Omental fat pad (tissue), 4 donors: ENCODE data around the gene CCZ1B. TPM values are rescaled to one million over a fixed set of nuclear protein-coding genes. Genes with fewer than 3 reads are reported as not detected.
A peak's percentile ranks its signal among the peaks of the same experiment; 100 is the strongest.
"Not testable (repeated sequence)": the region's sequence is repeated elsewhere in the genome, so short reads cannot be mapped to it uniquely, and the experiment has no call there.

Source experiments
- ATAC-seq: fragments of 150-250 bp; one replicate; pipeline ENCODE4 v1.9.1; 2016; ENCODE audit warnings: mild to moderate bottlenecking, moderate library complexity; ENCODE audit not compliant: low FRiP score
- DNase-seq: peaks from one replicate; pipeline ENCODE4 v3.0.0-alpha.2; 2019; ENCODE audit warnings: low spot score
- CTCF ChIP-seq, 3 donors: fragments of 450-650 bp; IDR thresholded peaks; one replicate each; pipeline ENCODE4 v1.5.1; 2016 to 2017; ENCODE audit warnings: antibody characterized with exemption in 3 of 3, mild to moderate bottlenecking in 3 of 3, moderate library complexity in 2 of 3
- total RNA-seq, 4 donors: library from RNA; depleted of rRNA; stranded (reverse); fragments of >200 nt; gene quantifications; one replicate each; pipeline ENCODE4 v1.1.0, GENCODE V29; 2016

The CCZ1B gene
- total RNA-seq, 4 donors from 2014 or later: 25.7 to 59.9 (median 28.2) TPM

- ATAC-seq, DNase-seq: not testable (repeated sequence)
These were observed 16.3 kb upstream of the CCZ1B start for GRCh38 chr7:6842278-6842921.

DNA sequence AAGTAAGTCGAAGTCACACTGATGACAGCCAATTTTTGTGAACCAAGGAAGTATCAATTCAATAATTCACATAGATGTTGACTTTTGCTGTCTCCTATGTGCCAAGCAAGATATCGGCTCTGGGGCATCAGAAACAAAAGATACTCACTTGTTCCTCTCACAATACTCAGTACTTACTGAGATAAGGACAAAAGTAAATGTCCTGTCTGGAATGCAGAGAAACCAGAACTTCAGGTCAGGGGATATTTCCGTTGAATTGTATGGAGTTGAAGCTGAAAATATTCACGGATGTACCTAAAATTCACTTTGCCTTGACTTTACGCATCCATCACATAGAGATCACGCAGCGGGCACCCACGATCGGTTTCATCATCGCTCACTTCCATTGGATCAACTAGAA lies 11.0 kb upstream of the CCZ1B start:
- not testable (repeated sequence) for DNase-seq, ATAC-seq

DNA sequence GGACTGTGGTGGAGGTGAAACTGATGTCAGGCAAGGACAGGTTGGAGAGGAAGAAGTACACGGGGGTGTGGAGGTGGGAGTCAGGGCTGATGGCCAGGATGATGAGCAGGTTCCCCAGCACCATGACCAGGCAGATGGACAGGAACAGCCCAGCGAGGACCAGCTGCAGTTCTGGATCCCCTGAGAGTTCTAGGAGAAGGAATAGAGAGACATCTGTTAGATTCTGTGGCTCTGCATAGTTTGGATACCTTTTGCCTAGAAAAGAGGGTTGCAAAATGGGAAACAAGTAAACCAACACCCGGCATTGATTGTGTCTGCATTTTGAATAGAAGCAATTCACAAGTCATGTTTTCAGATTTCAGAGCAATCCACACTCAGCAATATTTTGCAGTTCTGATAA lies 9.4 kb upstream of the CCZ1B start:
- DNase-seq, ATAC-seq: not testable (repeated sequence)

DNA sequence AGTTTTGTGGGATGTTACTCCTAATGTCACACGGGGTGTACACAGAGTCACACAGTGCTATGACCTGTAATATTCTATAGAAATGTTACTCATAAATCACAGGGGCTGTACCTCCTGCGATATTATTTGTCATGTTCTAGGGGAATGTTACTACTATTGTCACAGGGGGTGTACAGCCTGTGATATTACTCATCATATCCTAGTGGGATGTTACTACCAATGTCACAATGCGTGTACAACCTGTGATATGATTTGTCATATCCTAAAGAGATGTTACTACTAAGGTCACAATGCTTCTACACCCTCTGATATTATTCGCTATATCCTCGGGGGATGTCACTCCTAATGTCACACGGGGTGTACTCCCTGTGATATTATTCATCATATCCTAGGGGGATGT lies 7.6 kb upstream of the CCZ1B start:
- TF ChIP-seq CTCF (IDR thresholded peaks at IDR 0.05): no peak
- ATAC-seq: no peak
- DNase-seq: no peak

GRCh38 chr7:6831018-6831725 lies 5.1 kb upstream of the CCZ1B start:
- TF ChIP-seq CTCF (IDR thresholded peaks at IDR 0.05): no peak
- ATAC-seq (no peak), DNase-seq (no peak)

DNA sequence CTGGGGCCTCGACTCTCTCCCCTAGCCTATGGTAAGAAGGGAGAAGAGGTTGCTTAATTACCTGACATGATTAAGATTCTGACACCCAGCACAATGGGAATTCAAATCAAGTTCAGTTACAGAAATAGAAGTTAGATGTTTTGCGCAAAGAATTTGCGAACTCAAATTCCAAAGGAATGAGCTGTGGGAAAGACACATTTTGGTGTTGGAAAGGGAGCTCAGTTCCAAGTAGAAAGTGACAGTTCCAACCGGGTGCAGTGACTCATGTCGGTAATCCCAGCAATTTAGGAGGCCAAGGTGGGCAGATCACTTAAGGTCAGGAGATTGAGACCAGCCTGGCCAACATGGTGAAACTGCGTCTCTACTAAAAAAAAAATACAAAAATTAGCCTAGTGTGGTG lies 4.0 kb upstream of the CCZ1B start:
- DNase-seq, ATAC-seq: not testable (repeated sequence)

GRCh38 chr7:6829616-6830015 lies 3.5 kb upstream of the CCZ1B start:
- not testable (repeated sequence) for ATAC-seq, DNase-seq

DNA sequence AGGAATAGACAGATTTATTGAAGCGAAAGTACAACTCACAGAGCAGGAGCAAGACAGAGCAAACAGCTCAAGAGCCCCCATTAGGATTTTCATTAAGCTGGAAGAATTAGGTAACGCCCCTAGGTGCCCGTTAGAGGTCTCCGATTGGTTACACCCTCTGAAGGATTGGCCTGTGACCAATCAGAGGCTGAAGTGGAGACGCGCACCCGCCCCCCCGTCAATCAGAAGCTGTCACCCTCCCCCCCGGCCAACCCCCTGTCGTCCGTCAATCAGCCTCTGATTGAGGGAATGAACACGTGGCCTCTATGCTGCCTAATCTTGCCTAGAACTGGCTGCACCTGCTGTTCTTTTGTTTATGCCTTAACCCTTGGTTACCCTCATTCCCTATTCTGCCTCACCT lies 1.1 kb upstream of the CCZ1B start:
- ATAC-seq, DNase-seq: not testable (repeated sequence)

- DNase-seq: not testable (repeated sequence)
- ATAC-seq: peak; percentile 62
These were observed 594 bp downstream of the CCZ1B start for GRCh38 chr7:6825236-6826125.

DNA sequence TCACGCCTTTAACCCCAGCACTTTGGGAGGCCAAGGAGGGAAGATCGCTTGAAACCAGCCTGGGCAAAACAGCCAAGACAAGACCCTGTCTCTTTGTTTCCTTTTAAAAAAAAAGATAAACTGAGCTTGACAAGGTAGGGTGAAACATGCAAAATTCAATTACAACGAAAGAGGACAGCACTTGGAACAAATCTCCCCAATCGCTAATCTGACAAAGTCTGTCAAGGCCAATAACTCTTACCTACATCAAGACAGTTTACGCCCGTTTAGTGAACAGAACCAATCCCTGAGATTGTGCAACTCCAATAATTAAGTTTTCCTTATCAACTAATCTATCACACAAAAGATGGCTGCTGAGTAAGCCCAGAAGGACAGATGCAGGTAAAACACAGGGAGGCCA lies 4.5 kb downstream of the CCZ1B start:
- not testable (repeated sequence) for DNase-seq, ATAC-seq

DNA sequence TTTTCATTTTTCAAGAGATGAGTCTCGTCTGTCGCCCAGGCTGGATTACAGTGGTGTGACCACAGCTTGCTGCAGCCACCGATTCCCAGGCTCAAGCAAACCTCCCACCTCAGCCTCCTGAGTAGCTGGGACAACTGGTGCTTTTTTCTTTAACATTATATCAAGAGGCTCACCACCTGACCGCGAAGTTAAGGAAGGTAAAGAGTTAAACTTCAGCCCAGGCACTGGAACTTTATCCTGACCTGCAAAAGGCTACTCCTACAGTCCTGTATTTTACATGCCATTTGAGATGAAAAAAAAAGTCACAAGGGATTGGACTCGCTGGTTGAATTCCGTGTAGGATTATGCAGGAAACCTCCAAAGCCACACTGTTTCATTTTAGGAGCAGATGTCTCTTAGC lies 10.6 kb downstream of the CCZ1B start:
- not testable (repeated sequence) for DNase-seq, ATAC-seq

- not testable (repeated sequence) for DNase-seq, ATAC-seq
These were observed 13.1 kb downstream of the CCZ1B start for GRCh38 chr7:6813011-6813410.

DNA sequence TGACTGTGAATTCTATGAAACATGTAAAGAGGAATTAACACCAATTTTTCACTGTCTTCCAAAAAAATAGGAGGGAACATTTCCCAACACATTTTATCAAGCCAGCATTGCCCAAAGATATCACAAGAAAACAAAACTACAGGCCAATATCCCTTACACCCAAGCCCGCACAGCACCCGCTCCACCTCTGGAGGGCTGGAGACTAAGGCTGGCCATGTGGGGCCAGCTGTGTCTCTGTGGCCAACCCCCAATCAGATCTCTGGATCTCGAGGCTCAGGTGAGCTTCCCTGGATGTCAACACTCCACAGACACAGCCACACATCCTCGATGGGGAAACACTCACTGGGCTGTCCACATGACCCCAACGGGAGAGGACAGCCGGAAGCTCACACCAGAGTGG lies 18.1 kb downstream of the CCZ1B start:
- ATAC-seq, DNase-seq: not testable (repeated sequence)

DNA sequence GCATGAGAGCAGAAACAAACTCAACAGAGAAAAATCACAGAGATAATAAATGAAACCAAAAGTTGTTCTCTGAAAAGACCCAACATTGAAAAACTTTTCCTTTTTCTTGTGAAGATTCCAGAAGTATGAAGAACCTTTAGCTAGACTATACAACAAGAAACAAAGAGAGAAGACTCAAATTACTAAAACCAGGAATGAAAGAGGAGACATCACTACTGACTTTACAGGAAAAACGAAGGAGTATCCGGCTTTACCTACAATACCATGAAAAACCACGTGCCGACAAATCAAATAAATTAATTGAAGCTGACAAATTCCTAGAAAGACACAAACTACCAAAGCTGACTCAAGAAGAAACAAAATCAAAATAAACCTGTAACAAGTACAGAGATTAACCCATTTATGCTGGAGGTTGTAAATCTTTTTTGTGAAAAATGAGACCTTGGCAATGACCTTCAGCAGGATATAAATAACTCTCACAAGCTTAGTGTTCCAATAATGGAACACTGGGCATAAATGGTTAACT lies 18.6 kb downstream of the CCZ1B start:
- not testable (repeated sequence) for ATAC-seq

GRCh38 chr7:6800331-6800730 lies 25.7 kb downstream of the CCZ1B start:
- ATAC-seq, DNase-seq: not testable (repeated sequence)

More for the DNA sequence above, 18.6 kb downstream of the CCZ1B start:
- DNase-seq: not testable (repeated sequence)

GRCh38 chr7:6799887-6800286 lies 26.2 kb downstream of the CCZ1B start:
- not testable (repeated sequence) for ATAC-seq, DNase-seq

- not testable (repeated sequence) for ATAC-seq
These were observed 28.0 kb downstream of the CCZ1B start for GRCh38 chr7:6798047-6798446.

More at GRCh38 chr7:6798047-6798446, 28.0 kb downstream of the CCZ1B start:
- not testable (repeated sequence) for DNase-seq
